Measurements from ENCODE around the gene TBX19. TPM values are rescaled to one million over a fixed set of nuclear protein-coding genes. Genes with fewer than 3 reads are reported as not detected.

TBX19 gene
- total and polyA plus RNA-seq, 8 donors, result 1.8 to 8.2 (median 5.1) TPM

GRCh38 chr1:168362991-168363390 lies 82.3 kb downstream of the TBX19 start:
- no peaks in the 10 kb centered on the region for H3K4me1 ChIP-seq
- H3K9me3 ChIP-seq, result no peaks in the 10 kb centered on the region
- no peaks in the 10 kb centered on the region for H3K27me3 ChIP-seq
- no peak for TF ChIP-seq CTCF (IDR thresholded peaks at IDR 0.05)
- H3K27ac ChIP-seq, result no peak overlapping the region
- no peaks in the 10 kb centered on the region for H3K36me3 ChIP-seq
- no peak overlapping the region for H3K4me3 ChIP-seq
- peak; percentile 42 for ATAC-seq
- no peak for DNase-seq
- intact Hi-C loops (cut with DNase I), result no loop called here

Other genes starting within 250 kb of the TBX19 start
- gene GPR161, start 143.9 kb upstream of the TBX19 start, total RNA-seq, result 10 to 100 TPM in 1 of 2 donors, 1 to 10 TPM in 1; 9.3 to 22.0 TPM
- gene GPR161, start 143.9 kb upstream of the TBX19 start, polyA plus RNA-seq (ENCODE audit: insufficient read length in 6 of 6), result 10 to 100 TPM; 26.2 to 37.7 (median 28.0) TPM
- gene TIPRL, start 101.9 kb upstream of the TBX19 start, total RNA-seq, result 10 to 100 TPM; 26.2 to 26.7 TPM
- 10 to 100 TPM; 49.1 to 56.1 (median 53.5) TPM for gene TIPRL, start 101.9 kb upstream of the TBX19 start, polyA plus RNA-seq (ENCODE audit: insufficient read length in 6 of 6)
- 10 to 100 TPM; 71.9 to 85.9 TPM for gene SFT2D2, start 54.9 kb upstream of the TBX19 start, total RNA-seq
- 10 to 100 TPM; 21.2 to 26.5 (median 23.2) TPM for gene SFT2D2, start 54.9 kb upstream of the TBX19 start, polyA plus RNA-seq (ENCODE audit: insufficient read length in 6 of 6)

All from left lung (tissue), 10 donors.